OCI-LY1 (cell line): ENCODE measurements around the gene KANK4.
"Not testable (repeated sequence)": the region's sequence is repeated elsewhere in the genome, so short reads cannot be mapped to it uniquely, and the experiment has no call there.

Experiments used
- H2AFZ ChIP-seq: fragments of 200-600 bp; sonication (generic), shearing (Covaris generic); 2 replicates; pipeline ENCODE4 v1.6.0; 2014; ENCODE audit warnings: antibody characterized with exemption, mild to moderate bottlenecking, low read length
- H3F3A ChIP-seq: fragments of 200-600 bp; sonication (generic), shearing (Covaris generic); 2 replicates; pipeline ENCODE4 v1.6.0; 2014; ENCODE audit warnings: mild to moderate bottlenecking, antibody characterized with exemption, low read length, moderate library complexity; ENCODE audit not compliant: insufficient read depth
- H3K27ac ChIP-seq: fragments of 200-600 bp; sonication (generic); 2 replicates; pipeline ENCODE4 v1.5.1; 2014; ENCODE audit warnings: low read length, mixed run types, mild to moderate bottlenecking, low read depth; ENCODE audit not compliant: poor library complexity, severe bottlenecking
- H3K27me3 ChIP-seq: fragments of 200-600 bp; sonication (generic); 2 replicates; pipeline ENCODE4 v1.6.0; 2014; ENCODE audit warnings: antibody characterized with exemption, mild to moderate bottlenecking, low read length, moderate library complexity; ENCODE audit not compliant: insufficient read depth
- H3K36me3 ChIP-seq: fragments of 200-600 bp; sonication (generic); 2 replicates; pipeline ENCODE4 v1.6.1; 2014; ENCODE audit warnings: mild to moderate bottlenecking, antibody characterized with exemption, low read length, moderate library complexity, mixed read lengths; ENCODE audit not compliant: insufficient read depth
- H3K4me1 ChIP-seq: fragments of 200-600 bp; sonication (generic); 2 replicates; pipeline ENCODE4 v1.5.1; 2014; ENCODE audit warnings: mild to moderate bottlenecking, low read length, moderate library complexity; ENCODE audit not compliant: insufficient read depth, severe bottlenecking
- H3K4me2 ChIP-seq: fragments of 200-600 bp; sonication (generic), shearing (Covaris generic); 2 replicates; pipeline ENCODE4 v1.6.1; 2014; ENCODE audit warnings: low read length
- H3K4me3 ChIP-seq: fragments of 200-600 bp; sonication (generic); 2 replicates; pipeline ENCODE4 v1.5.1; 2014; ENCODE audit warnings: low read length, low read depth, mild to moderate bottlenecking, mixed read lengths; ENCODE audit not compliant: poor library complexity, severe bottlenecking
- H3K79me2 ChIP-seq: fragments of 200-600 bp; shearing (Covaris generic); 2 replicates; pipeline ENCODE4 v1.6.1; 2016; ENCODE audit warnings: mixed run types, low read length, mixed read lengths; ENCODE audit not compliant: insufficient read depth
- H3K9ac ChIP-seq: fragments of 200-600 bp; sonication (generic), shearing (Covaris generic); 2 replicates; pipeline ENCODE4 v1.6.1; 2014; ENCODE audit warnings: mild to moderate bottlenecking, low read length, mixed read lengths
- H3K9me2 ChIP-seq: fragments of 200-600 bp; sonication (generic), shearing (Covaris generic); 2 replicates; pipeline ENCODE4 v1.6.1; 2014; ENCODE audit warnings: low read depth, mild to moderate bottlenecking, low read length, mixed read lengths
- H3K9me3 ChIP-seq: fragments of 200-600 bp; shearing (Covaris generic); 2 replicates; pipeline ENCODE4 v1.6.1; 2014; ENCODE audit warnings: low read length, mixed read lengths
- H4K20me1 ChIP-seq: fragments of 200-600 bp; sonication (generic), shearing (Covaris generic); 2 replicates; pipeline ENCODE4 v1.6.0; 2016; ENCODE audit warnings: mild to moderate bottlenecking, low read length; ENCODE audit not compliant: insufficient read depth
- EZH2 ChIP-seq: fragments of 200-600 bp; sonication (generic), shearing (Covaris generic); IDR thresholded peaks from 2 replicates; pipeline ENCODE4 v1.8.0; 2017; ENCODE audit warnings: borderline replicate concordance, mixed run types, mild to moderate bottlenecking, antibody characterized with exemption, low read length, moderate library complexity, mixed read lengths
- TF ChIP-seq, protein P1 (sequence below): fragments of 200-600 bp; sonication (generic), shearing (Covaris generic); IDR thresholded peaks from 2 replicates; pipeline ENCODE4 v1.5.1; 2017; ENCODE audit warnings: mild to moderate bottlenecking, antibody characterized with exemption, low read length, moderate library complexity, mixed read lengths

Gene KANK4

DNA sequence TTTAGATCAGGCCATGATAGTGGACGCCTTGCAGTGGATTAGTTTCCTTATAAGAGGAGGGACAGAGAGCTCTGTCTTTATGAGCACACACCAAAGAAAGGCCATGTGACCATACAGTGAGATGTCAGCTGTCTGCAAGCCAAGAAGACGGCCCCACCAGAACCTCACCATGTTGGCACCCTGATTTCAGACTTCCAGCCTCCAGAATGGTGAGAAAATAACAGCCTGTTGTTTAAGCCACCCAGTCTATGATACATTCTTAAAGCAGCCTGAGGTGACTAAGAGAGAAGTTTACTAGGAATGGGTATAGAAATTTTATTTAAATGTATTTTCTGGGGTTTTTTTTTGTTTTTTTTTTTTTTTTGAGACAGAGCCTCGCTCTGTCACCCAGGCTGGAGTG, 95.1 kb downstream of the KANK4 start:
- H4K20me1 ChIP-seq, result no peaks in the 10 kb centered on the region
- H3K27ac ChIP-seq, result no peak overlapping the region
- H2AFZ ChIP-seq, result no peak overlapping the region

DNA sequence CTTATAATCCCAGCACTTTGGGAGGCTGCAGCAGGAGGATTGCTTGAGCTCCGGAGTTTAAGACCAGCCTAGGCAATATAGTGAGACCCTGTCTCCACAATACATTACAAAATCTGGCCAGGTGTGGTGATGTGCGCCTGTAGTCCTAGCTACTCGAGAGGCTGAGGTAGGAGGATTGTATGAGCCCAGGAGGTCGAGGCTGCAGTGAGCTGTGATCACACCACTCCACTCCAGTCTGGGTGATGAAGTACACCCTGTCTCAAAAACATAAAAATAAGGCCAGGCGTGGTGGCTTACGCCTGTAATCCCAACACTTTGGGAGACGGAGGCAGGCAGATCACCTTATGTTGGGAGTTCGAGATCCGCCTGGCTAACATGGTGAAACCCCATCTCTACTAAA, 96.9 kb downstream of the KANK4 start:
- H3K27ac ChIP-seq, result no peak overlapping the region
- no peaks in the 10 kb centered on the region for H3K27me3 ChIP-seq
- no peak overlapping the region for H2AFZ ChIP-seq
- no peak overlapping the region for H3K4me3 ChIP-seq
- H3K36me3 ChIP-seq, result no peaks in the 10 kb centered on the region
- no peaks in the 10 kb centered on the region for H3K9me2 ChIP-seq
- TF ChIP-seq, protein P1, sequence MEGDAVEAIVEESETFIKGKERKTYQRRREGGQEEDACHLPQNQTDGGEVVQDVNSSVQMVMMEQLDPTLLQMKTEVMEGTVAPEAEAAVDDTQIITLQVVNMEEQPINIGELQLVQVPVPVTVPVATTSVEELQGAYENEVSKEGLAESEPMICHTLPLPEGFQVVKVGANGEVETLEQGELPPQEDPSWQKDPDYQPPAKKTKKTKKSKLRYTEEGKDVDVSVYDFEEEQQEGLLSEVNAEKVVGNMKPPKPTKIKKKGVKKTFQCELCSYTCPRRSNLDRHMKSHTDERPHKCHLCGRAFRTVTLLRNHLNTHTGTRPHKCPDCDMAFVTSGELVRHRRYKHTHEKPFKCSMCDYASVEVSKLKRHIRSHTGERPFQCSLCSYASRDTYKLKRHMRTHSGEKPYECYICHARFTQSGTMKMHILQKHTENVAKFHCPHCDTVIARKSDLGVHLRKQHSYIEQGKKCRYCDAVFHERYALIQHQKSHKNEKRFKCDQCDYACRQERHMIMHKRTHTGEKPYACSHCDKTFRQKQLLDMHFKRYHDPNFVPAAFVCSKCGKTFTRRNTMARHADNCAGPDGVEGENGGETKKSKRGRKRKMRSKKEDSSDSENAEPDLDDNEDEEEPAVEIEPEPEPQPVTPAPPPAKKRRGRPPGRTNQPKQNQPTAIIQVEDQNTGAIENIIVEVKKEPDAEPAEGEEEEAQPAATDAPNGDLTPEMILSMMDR, result no peak
- no peak for TF ChIP-seq EZH2
- H3F3A ChIP-seq, result no peaks in the 10 kb centered on the region
- no peaks in the 10 kb centered on the region for H3K4me1 ChIP-seq
- no peaks in the 10 kb centered on the region for H3K9me3 ChIP-seq
- H4K20me1 ChIP-seq, result no peaks in the 10 kb centered on the region
- no peak overlapping the region for H3K9ac ChIP-seq
- no peak overlapping the region for H3K4me2 ChIP-seq
- H3K79me2 ChIP-seq, result no peaks in the 10 kb centered on the region

More for the DNA sequence above, 95.1 kb downstream of the KANK4 start:
- Histone ChIP-seq H3K9me2 (no peaks in the 10 kb centered on the region), H3K4me2 (no peak overlapping the region), H3K4me3 (no peak overlapping the region), H3K79me2 (no peaks in the 10 kb centered on the region), H3K36me3 (no peaks in the 10 kb centered on the region), H3K27me3 (no peaks in the 10 kb centered on the region; the same call in 1 of the 2 replicates), H3F3A (no peaks in the 10 kb centered on the region), H3K9me3 (no peaks in the 10 kb centered on the region), H3K4me1 (no peaks in the 10 kb centered on the region), H3K9ac (no peak overlapping the region)
- TF ChIP-seq, protein P1, result no peak
- no peak for TF ChIP-seq EZH2

DNA sequence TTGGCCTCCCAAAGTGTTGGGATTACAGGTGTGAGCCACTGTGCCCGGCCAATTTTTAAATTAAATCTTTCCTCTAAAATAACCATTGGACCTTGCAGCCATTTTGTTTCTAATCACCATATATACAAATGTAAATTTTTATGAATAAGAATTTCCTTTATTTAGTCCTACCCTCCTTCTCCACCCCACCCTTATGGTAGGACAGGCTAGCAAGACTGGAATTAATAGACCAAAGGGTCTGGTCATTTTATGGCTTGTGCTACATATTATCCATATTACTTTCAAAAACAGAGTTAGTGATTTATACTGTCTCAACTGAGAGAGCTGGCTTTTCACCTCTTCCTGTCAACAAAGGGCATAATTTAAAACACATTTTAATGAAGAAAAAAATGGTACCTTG, 98.1 kb downstream of the KANK4 start:
- Histone ChIP-seq H3K79me2 (no peaks in the 10 kb centered on the region), H3K4me3 (no peak overlapping the region), H3K9ac (no peak overlapping the region), H4K20me1 (no peaks in the 10 kb centered on the region), H3K27ac (no peak overlapping the region), H3K9me3 (no peaks in the 10 kb centered on the region), H3K27me3 (no peaks in the 10 kb centered on the region), H3F3A (no peaks in the 10 kb centered on the region), H3K36me3 (no peaks in the 10 kb centered on the region), H2AFZ (no peak overlapping the region), H3K9me2 (no peaks in the 10 kb centered on the region), H3K4me2 (no peak overlapping the region), H3K4me1 (no peaks in the 10 kb centered on the region)
- TF ChIP-seq, protein P1, result no peak
- TF ChIP-seq EZH2, result no peak

DNA sequence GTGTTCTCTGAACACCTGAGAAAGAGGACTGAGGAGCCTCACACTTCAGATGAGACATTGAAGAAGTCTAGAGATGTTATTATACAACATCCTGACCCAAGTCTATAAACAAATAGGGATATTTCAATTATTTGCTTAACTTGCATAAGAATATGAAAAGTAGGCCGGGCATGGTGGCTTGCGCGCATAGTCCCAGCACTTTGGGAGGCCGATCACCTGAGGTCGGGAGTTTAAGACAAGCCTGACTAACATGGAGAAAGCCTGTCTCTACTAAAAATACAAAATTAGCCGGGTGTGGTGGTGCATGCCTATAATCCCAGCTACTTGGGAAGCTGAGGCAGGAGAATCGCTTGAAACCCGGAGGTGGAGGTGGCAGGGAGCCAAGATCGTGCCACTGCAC, 98.8 kb downstream of the KANK4 start:
- not testable (repeated sequence) for H4K20me1 ChIP-seq, H3K79me2 ChIP-seq, H3K9me3 ChIP-seq, H3K27ac ChIP-seq, H3K9ac ChIP-seq, H3K9me2 ChIP-seq, H3K4me2 ChIP-seq, H3F3A ChIP-seq, H3K27me3 ChIP-seq, H3K4me3 ChIP-seq, H3K4me1 ChIP-seq, H2AFZ ChIP-seq, H3K36me3 ChIP-seq
